ENCODE measurements around the gene DGKQ.

GRCh38 chr4:974668-975067 is 1.3 kb upstream of the DGKQ start:
- no peak for TF ChIP-seq CTCF (conservative IDR thresholded peaks at IDR 0.05; ENCODE audit: low read depth, low read length)
- TF ChIP-seq EZH2phosphoT487 (IDR thresholded peaks at IDR 0.05; ENCODE audit: borderline replicate concordance, low read length) = no peak

All from PC-3 (cell line).